HG03103 (cell line): ENCODE measurements around the gene ATP13A1.
"Not testable (repeated sequence)": the region's sequence is repeated elsewhere in the genome, so short reads cannot be mapped to it uniquely, and the experiment has no call there.

Experiments
- ATAC-seq: cut with Tn5 transposase; IDR thresholded peaks from one replicate; pipeline ENCODE4 v1.9.1; 2021; ENCODE audit warnings: low read depth; ENCODE audit not compliant: unreplicated experiment

ATP13A1 gene

GRCh38 chr19:19626516-19627472 lies 36.7 kb downstream of the ATP13A1 start:
- ATAC-seq: no peak

GRCh38 chr19:19624032-19624570 lies 39.4 kb downstream of the ATP13A1 start:
- no peak for ATAC-seq

- no peak for ATAC-seq
Measured at GRCh38 chr19:19623383-19623782, 40.1 kb downstream of the ATP13A1 start.

GRCh38 chr19:19619849-19620210 lies 43.6 kb downstream of the ATP13A1 start:
- no peak for ATAC-seq

- ATAC-seq: no peak
Measured at GRCh38 chr19:19619181-19619848, 44.2 kb downstream of the ATP13A1 start.

- peak; percentile 94 for ATAC-seq
Measured at GRCh38 chr19:19618219-19619051, 45.0 kb downstream of the ATP13A1 start, which contains the start of gene PBX4. TSS of gene PBX4 (minus strand) at chr19:19618687. CDS start at chr19:19618629, 58 bp downstream.

GRCh38 chr19:19615086-19615485 lies 48.4 kb downstream of the ATP13A1 start:
- no peak for ATAC-seq

GRCh38 chr19:19613506-19613905 lies 50.0 kb downstream of the ATP13A1 start:
- ATAC-seq: no peak

GRCh38 chr19:19610376-19611202 lies 52.9 kb downstream of the ATP13A1 start:
- ATAC-seq: no peak

GRCh38 chr19:19606686-19607085 lies 56.8 kb downstream of the ATP13A1 start:
- not testable (repeated sequence) for ATAC-seq

- ATAC-seq: no peak
Measured at GRCh38 chr19:19606021-19606420, 57.5 kb downstream of the ATP13A1 start.

- ATAC-seq: no peak
Measured at GRCh38 chr19:19602713-19603324, 60.7 kb downstream of the ATP13A1 start.

GRCh38 chr19:19602136-19602712 lies 61.3 kb downstream of the ATP13A1 start:
- ATAC-seq: no peak

GRCh38 chr19:19600793-19601330 lies 62.6 kb downstream of the ATP13A1 start:
- ATAC-seq: no peak

- not testable (repeated sequence) for ATAC-seq
Measured at GRCh38 chr19:19598728-19599451, 64.6 kb downstream of the ATP13A1 start.

- ATAC-seq: peak; percentile 64
Measured at GRCh38 chr19:19597809-19598306, 65.6 kb downstream of the ATP13A1 start.
